PC-9 (cell line): ENCODE results near the gene RPP25L. TPM values are rescaled to one million over a fixed set of nuclear protein-coding genes. Genes with fewer than 3 reads are reported as not detected.

Experiments used
- BruUV-seq: library from RNA; stranded (reverse); fragments of 400-500 nt; replicated peaks from 2 replicates; lab custom pipeline; 2021; lab: Mats Ljungman, UMichigan
- CTCF ChIA-PET: fragments of 300-600 bp; sonication (Branson Sonifier 250); formaldehyde crosslinking; loops from one replicate; lab custom pipeline; 2022; ENCODE audit warnings: antibody characterized with exemption; lab: Charles Lee
- POLR2A ChIA-PET: fragments of 300-600 bp; sonication (Branson Sonifier 250); formaldehyde crosslinking; loops from one replicate; lab custom pipeline; 2022; ENCODE audit warnings: antibody characterized with exemption; ENCODE audit not compliant: unreplicated experiment; lab: Charles Lee
- DNase-seq, 2 experiments: peaks; one replicate each; pipeline versions ENCODE4 v3.0.0 to v3.0.0-alpha.2; 2015 to 2022; ENCODE audit warnings: mixed read lengths in 1 of 2
- H2AFZ ChIP-seq: fragments of 200-600 bp; sonication (generic); 2 replicates; pipeline ENCODE4 v1.8.1; 2017; ENCODE audit warnings: antibody characterized with exemption
- H3F3A ChIP-seq: fragments of 200-600 bp; sonication (generic); 2 replicates; pipeline ENCODE4 v1.8.1; 2017; ENCODE audit warnings: antibody characterized with exemption, mild to moderate bottlenecking, low read depth; ENCODE audit not compliant: insufficient read depth
- H3K27ac ChIP-seq: fragments of 200-600 bp; sonication (generic); 2 replicates; pipeline ENCODE4 v1.6.1; 2016; ENCODE audit warnings: mixed run types
- H3K27me3 ChIP-seq: fragments of 200-600 bp; sonication (generic); 2 replicates; pipeline ENCODE4 v1.6.1; 2016; ENCODE audit warnings: low read depth, mixed run types; ENCODE audit not compliant: insufficient read depth
- H3K36me3 ChIP-seq: fragments of 200-600 bp; sonication (generic); 2 replicates; pipeline ENCODE4 v1.6.1; 2016; ENCODE audit warnings: low read depth, mixed run types
- H3K4me1 ChIP-seq: fragments of 200-600 bp; sonication (generic); replicated peaks from 2 replicates; pipeline ENCODE4 v1.6.1; 2016; ENCODE audit warnings: mixed run types; ENCODE audit not compliant: insufficient read depth
- H3K4me2 ChIP-seq: fragments of 200-600 bp; sonication (generic); 2 replicates; pipeline ENCODE4 v1.6.1; 2017; ENCODE audit warnings: mixed run types
- H3K4me3 ChIP-seq: fragments of 200-600 bp; sonication (generic); 2 replicates; pipeline ENCODE4 v1.6.1; 2016; ENCODE audit warnings: mixed run types
- H3K79me2 ChIP-seq: fragments of 200-600 bp; sonication (generic); 2 replicates; pipeline ENCODE4 v1.6.1; 2017; ENCODE audit warnings: low read depth, mixed run types
- H3K9me2 ChIP-seq: fragments of 200-600 bp; sonication (generic); 2 replicates; pipeline ENCODE4 v1.8.1; 2017; ENCODE audit warnings: mild to moderate bottlenecking; ENCODE audit not compliant: insufficient read depth
- H3K9me3 ChIP-seq: fragments of 200-600 bp; sonication (generic); 2 replicates; pipeline ENCODE4 v1.8.1; 2016; ENCODE audit warnings: low read depth; ENCODE audit not compliant: insufficient read depth
- H4K20me1 ChIP-seq: fragments of 200-600 bp; sonication (generic); 2 replicates; pipeline ENCODE4 v1.8.1; 2017; ENCODE audit not compliant: insufficient read depth
- EZH2 ChIP-seq: fragments of 200-600 bp; sonication (generic); IDR thresholded peaks from 2 replicates; pipeline ENCODE4 v1.8.0; 2017; ENCODE audit warnings: antibody characterized with exemption, low read depth
- intact Hi-C: fragments of 100-400 bp; cut with micrococcal nuclease; formaldehyde crosslinking; loops from one replicate; pipeline ENCODE4 v1.10.0; 2022; ENCODE audit not compliant: unreplicated experiment
- total RNA-seq: library from RNA; stranded (reverse); gene quantifications from 2 replicates; pipeline ENCODE4 v1.2.3, GENCODE V29; 2021
- TF ChIP-seq, protein P1 (sequence below): fragments of 200-600 bp; sonication (generic); conservative IDR thresholded peaks from 2 replicates; pipeline ENCODE4 v1.6.1; 2017; ENCODE audit warnings: mixed run types, antibody characterized with exemption, mild to moderate bottlenecking, moderate library complexity

Gene RPP25L
- total RNA-seq, 1 experiment from 2014 or later = 15.6 TPM

DNA sequence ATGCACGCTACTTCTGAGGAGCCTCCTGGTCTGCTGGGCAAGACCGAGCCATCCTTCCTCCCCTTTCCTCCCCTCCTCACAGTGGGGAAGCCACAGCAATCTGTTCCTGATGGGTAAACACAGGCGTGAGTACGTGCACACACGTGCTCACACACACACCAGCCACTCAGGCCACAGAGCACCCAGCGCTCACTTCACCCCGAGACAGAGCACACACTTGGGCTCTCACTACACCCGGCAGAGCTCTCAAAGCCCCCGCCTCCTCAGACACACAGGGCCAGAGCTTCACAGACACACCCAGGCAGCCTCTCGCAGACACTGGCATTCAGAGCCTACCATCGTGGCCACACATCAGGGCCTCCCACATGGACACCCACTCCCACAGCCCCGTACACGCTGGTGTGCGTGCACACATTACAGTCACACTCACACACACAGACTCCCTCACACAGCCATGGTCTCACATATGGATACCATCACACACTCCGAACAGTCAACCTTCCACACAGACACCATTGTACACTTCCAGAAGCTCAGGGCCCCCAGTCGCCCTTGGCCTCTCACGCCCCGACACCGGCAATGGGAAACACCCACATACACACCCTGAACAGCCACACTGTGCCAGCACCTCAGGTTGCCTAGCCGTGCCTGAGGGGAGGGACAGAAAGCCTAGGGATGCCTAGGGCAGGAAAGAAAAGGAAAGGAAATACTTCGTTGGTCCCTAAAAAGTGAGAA, 35.9 kb downstream of the RPP25L start:
- BruUV-seq = no TSS peak
- Histone ChIP-seq H3K36me3 (no peaks in the 10 kb centered on the region), H3K4me3 (no peak overlapping the region), H4K20me1 (no peaks in the 10 kb centered on the region), H3K4me1 (no peaks in the 10 kb centered on the region), H2AFZ (no peak overlapping the region), H3K27me3 (peaks cover 44% of the 10 kb centered on the region), H3K9me2 (no peaks in the 10 kb centered on the region), H3K9me3 (no peaks in the 10 kb centered on the region), H3F3A (no peaks in the 10 kb centered on the region), H3K4me2 (no peak overlapping the region), H3K79me2 (no peaks in the 10 kb centered on the region), H3K27ac (no peak overlapping the region)
- intact Hi-C loops = no loop called here
- ChIA-PET POLR2A (no interaction called here), CTCF (no interaction called here)
- TF ChIP-seq, protein P1, sequence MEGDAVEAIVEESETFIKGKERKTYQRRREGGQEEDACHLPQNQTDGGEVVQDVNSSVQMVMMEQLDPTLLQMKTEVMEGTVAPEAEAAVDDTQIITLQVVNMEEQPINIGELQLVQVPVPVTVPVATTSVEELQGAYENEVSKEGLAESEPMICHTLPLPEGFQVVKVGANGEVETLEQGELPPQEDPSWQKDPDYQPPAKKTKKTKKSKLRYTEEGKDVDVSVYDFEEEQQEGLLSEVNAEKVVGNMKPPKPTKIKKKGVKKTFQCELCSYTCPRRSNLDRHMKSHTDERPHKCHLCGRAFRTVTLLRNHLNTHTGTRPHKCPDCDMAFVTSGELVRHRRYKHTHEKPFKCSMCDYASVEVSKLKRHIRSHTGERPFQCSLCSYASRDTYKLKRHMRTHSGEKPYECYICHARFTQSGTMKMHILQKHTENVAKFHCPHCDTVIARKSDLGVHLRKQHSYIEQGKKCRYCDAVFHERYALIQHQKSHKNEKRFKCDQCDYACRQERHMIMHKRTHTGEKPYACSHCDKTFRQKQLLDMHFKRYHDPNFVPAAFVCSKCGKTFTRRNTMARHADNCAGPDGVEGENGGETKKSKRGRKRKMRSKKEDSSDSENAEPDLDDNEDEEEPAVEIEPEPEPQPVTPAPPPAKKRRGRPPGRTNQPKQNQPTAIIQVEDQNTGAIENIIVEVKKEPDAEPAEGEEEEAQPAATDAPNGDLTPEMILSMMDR = no peak
- no peak for TF ChIP-seq EZH2
- DNase-seq = no peak

DNA sequence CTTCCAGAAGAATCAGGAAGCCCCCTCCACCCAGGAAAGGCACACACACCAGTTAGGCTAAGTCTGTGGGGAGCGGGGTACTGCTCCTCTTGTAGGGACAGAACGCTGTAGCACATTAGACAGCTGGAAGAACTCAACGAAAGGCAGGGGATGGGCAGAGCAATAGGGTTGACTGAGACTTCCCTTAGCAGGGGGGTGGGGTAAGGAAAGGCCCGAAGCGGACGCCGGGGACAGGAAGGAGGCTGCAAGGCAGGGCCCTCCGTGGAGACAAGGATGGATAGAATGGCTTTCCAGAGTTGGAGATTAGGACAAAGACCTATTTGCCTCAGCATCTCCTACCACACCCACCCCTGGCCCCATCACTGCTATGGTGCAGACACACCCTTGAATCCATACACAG, 36.7 kb downstream of the RPP25L start:
- H3K79me2 ChIP-seq = no peaks in the 10 kb centered on the region
- no peaks in the 10 kb centered on the region for H3F3A ChIP-seq
- POLR2A ChIA-PET = no interaction called here
- BruUV-seq = no TSS peak
- no peaks in the 10 kb centered on the region for H3K9me2 ChIP-seq
- DNase-seq = no peak
- CTCF ChIA-PET = no interaction called here
- no peak overlapping the region for H3K4me3 ChIP-seq
- intact Hi-C loops = no loop called here
- no peak overlapping the region for H3K4me2 ChIP-seq
- no peaks in the 10 kb centered on the region for H4K20me1 ChIP-seq
- H3K9me3 ChIP-seq = no peaks in the 10 kb centered on the region
- TF ChIP-seq EZH2 = no peak
- TF ChIP-seq, protein P1 = no peak
- no peak overlapping the region for H3K27ac ChIP-seq
- H3K4me1 ChIP-seq = no peaks in the 10 kb centered on the region
- H2AFZ ChIP-seq = no peak overlapping the region
- peaks cover 36% of the 10 kb centered on the region for H3K27me3 ChIP-seq
- no peaks in the 10 kb centered on the region for H3K36me3 ChIP-seq

DNA sequence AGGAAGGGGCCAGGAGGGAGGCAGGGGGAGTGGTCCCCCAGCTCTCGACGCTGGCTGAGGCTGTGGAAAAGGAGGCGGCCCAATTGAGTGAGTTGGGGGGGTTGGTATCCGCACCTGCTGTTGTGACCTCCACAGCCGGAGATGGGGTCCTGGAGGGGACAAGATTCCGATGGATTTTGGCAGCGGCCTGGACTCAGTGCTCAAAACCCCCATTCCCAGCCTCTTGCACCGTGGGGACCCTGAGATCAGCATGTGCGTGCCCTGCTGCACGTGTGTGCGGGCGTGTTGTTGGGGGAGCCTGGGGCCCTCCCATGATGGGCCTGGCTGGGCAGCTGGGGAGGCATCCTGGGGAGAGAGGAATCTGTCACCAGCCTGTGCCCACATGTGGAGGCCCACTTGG, 37.3 kb downstream of the RPP25L start:
- CTCF ChIA-PET = no interaction called here
- H3K27me3 ChIP-seq = peaks cover 29% of the 10 kb centered on the region
- POLR2A ChIA-PET = no interaction called here

More for the DNA sequence above, 37.3 kb downstream of the RPP25L start:
- no peak for DNase-seq
- no TSS peak for BruUV-seq
- intact Hi-C loops = no loop called here
- Histone ChIP-seq H3K27ac (no peak overlapping the region), H3K36me3 (no peaks in the 10 kb centered on the region), H3K9me2 (no peaks in the 10 kb centered on the region), H4K20me1 (no peaks in the 10 kb centered on the region), H2AFZ (no peak overlapping the region), H3F3A (no peaks in the 10 kb centered on the region), H3K9me3 (no peaks in the 10 kb centered on the region), H3K79me2 (no peaks in the 10 kb centered on the region), H3K4me2 (no peak overlapping the region), H3K4me1 (no peaks in the 10 kb centered on the region), H3K4me3 (no peak overlapping the region)
- TF ChIP-seq, protein P1 = no peak
- no peak for TF ChIP-seq EZH2
